Adipocyte (in vitro differentiated cells): ENCODE results near the gene TMEM50B.

ENCODE experiments used
- DNase-seq: peaks from one replicate; pipeline ENCODE4 v3.0.0-alpha.2; 2015; ENCODE audit warnings: low read depth
- H3K27me3 ChIP-seq: replicated peaks from 2 replicates; pipeline ENCODE4 v1.7.0; 2013; ENCODE audit warnings: mild to moderate bottlenecking, low read length, moderate library complexity; ENCODE audit not compliant: control insufficient read depth, insufficient read depth
- H3K36me3 ChIP-seq: 2 replicates; pipeline ENCODE4 v1.7.0; 2013; ENCODE audit warnings: low read length, mild to moderate bottlenecking, moderate library complexity; ENCODE audit not compliant: control insufficient read depth, insufficient read depth, severe bottlenecking
- H3K4me1 ChIP-seq: 2 replicates; pipeline ENCODE4 v1.7.0; 2013; ENCODE audit warnings: mild to moderate bottlenecking, low read length, moderate library complexity; ENCODE audit not compliant: control insufficient read depth, insufficient read depth
- H3K4me3 ChIP-seq: 2 replicates; pipeline ENCODE4 v1.7.0; 2013; ENCODE audit warnings: mild to moderate bottlenecking, low read length, moderate library complexity
- H3K9ac ChIP-seq: 2 replicates; pipeline ENCODE4 v1.7.0; 2013; ENCODE audit warnings: mild to moderate bottlenecking, low read length, moderate library complexity
- H3K9me3 ChIP-seq: 2 replicates; pipeline ENCODE4 v1.7.0; 2013; ENCODE audit warnings: mild to moderate bottlenecking, low read length, moderate library complexity; ENCODE audit not compliant: control insufficient read depth

The TMEM50B gene

GRCh38 chr21:33495743-33496142 is 16.0 kb upstream of the TMEM50B start:
- Histone ChIP-seq H3K36me3 (no peaks in the 10 kb centered on the region), H3K4me3 (no peak overlapping the region), H3K4me1 (peaks cover 11% of the 10 kb centered on the region), H3K9me3 (no peaks in the 10 kb centered on the region), H3K9ac (no peak overlapping the region), H3K27me3 (peaks cover 10% of the 10 kb centered on the region)
- DNase-seq: no peak

DNA sequence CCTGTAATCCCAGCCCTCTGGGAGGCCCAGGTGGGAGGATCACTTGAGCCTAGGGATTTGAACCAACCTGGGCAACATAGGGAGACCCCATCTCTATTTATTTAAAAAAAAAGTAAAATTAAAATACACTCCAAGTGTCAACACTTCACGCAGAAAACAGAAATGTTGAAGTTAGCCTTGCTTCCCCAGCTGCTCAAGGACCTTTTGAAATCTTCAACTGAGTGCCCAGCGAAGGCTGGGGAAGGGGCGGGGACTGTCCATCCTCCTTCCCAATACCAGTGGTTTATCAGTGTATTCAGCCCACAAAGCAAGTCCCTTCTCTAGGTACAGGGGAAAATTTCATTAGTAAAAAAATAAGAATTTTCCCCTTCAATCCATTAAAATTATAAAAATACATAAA is 14.0 kb upstream of the TMEM50B start:
- Histone ChIP-seq H3K4me3 (no peak overlapping the region), H3K9ac (no peak overlapping the region), H3K9me3 (no peaks in the 10 kb centered on the region), H3K4me1 (peaks cover 9% of the 10 kb centered on the region), H3K27me3 (peaks cover 10% of the 10 kb centered on the region), H3K36me3 (no peaks in the 10 kb centered on the region)
- DNase-seq: no peak

GRCh38 chr21:33492571-33492970 is 12.8 kb upstream of the TMEM50B start:
- H3K4me1 ChIP-seq: peaks cover 9% of the 10 kb centered on the region
- no peaks in the 10 kb centered on the region for H3K36me3 ChIP-seq
- DNase-seq: peak; percentile 65
- peaks cover 10% of the 10 kb centered on the region for H3K27me3 ChIP-seq
- H3K4me3 ChIP-seq: no peak overlapping the region
- H3K9me3 ChIP-seq: no peaks in the 10 kb centered on the region
- H3K9ac ChIP-seq: no peak overlapping the region

GRCh38 chr21:33491373-33492102 is 11.8 kb upstream of the TMEM50B start, which contains the start of gene DNAJC28:
Gene DNAJC28, minus strand, starts transcription at chr21:33491716. Its CDS starts 2,323 bp downstream, at chr21:33489393.
- peak; percentile 98 for DNase-seq
- Histone ChIP-seq H3K27me3 (peaks cover 10% of the 10 kb centered on the region), H3K4me3 (peak within 1 kb of the TSS; percentile 91), H3K4me1 (peaks cover 9% of the 10 kb centered on the region), H3K9ac (peak within 1 kb of the TSS; percentile 86), H3K9me3 (no peaks in the 10 kb centered on the region), H3K36me3 (no peaks in the 10 kb centered on the region)

DNA sequence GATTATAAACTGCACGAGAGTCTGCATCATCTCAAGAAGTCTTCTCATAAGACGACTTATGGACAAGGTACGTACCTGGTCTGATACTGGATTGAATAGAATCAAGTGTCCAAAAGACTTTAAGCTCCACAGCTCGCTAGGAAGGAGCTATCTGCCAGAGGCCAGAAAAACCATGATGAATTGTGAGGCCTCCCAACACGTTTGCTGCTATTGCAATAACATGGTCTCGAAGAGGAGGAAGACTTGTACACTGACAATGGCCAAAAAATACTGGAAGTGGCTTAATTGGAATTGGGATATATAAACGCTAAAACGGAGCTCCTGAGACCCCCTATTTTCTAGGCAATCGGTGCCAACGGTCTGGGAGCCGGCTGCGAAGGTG is 11.2 kb upstream of the TMEM50B start:
- H3K9me3 ChIP-seq: no peaks in the 10 kb centered on the region
- H3K36me3 ChIP-seq: no peaks in the 10 kb centered on the region
- no peak for DNase-seq

DNA sequence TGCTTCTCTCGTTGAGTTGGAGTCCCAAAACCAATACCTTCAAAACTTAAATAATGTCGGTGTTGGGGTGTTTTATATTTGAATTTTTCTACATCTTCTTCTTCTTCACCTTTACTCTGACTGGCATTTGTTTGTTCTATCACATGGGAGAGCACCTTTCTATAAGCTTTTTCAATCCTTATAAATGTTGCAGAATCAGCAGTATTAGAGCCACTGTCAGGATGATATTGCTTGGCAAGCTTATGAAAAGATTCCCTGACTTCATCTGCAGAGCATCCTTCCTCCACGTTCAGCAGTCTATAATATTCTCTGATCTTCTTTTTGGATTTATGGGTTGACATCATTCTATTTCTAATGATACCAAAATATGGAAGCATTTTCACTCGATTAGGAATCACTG is 9.2 kb upstream of the TMEM50B start:
- peaks cover 9% of the 10 kb centered on the region for H3K4me1 ChIP-seq
- H3K9me3 ChIP-seq: no peaks in the 10 kb centered on the region
- no peaks in the 10 kb centered on the region for H3K36me3 ChIP-seq
- no peak for DNase-seq
- no peak overlapping the region for H3K9ac ChIP-seq
- H3K27me3 ChIP-seq: no peaks in the 10 kb centered on the region
- H3K4me3 ChIP-seq: no peak overlapping the region

More for the DNA sequence above, 11.2 kb upstream of the TMEM50B start:
- Histone ChIP-seq H3K4me3 (peak overlapping the region; percentile 91), H3K9ac (peak overlapping the region; percentile 86), H3K27me3 (peaks cover 10% of the 10 kb centered on the region), H3K4me1 (peaks cover 9% of the 10 kb centered on the region)

- Histone ChIP-seq H3K27me3 (no peaks in the 10 kb centered on the region), H3K9me3 (no peaks in the 10 kb centered on the region), H3K4me3 (no peak overlapping the region), H3K4me1 (peaks cover 9% of the 10 kb centered on the region), H3K36me3 (no peaks in the 10 kb centered on the region), H3K9ac (no peak overlapping the region)
- no peak for DNase-seq
These were observed 8.2 kb upstream of the TMEM50B start for GRCh38 chr21:33487996-33488395.

DNA sequence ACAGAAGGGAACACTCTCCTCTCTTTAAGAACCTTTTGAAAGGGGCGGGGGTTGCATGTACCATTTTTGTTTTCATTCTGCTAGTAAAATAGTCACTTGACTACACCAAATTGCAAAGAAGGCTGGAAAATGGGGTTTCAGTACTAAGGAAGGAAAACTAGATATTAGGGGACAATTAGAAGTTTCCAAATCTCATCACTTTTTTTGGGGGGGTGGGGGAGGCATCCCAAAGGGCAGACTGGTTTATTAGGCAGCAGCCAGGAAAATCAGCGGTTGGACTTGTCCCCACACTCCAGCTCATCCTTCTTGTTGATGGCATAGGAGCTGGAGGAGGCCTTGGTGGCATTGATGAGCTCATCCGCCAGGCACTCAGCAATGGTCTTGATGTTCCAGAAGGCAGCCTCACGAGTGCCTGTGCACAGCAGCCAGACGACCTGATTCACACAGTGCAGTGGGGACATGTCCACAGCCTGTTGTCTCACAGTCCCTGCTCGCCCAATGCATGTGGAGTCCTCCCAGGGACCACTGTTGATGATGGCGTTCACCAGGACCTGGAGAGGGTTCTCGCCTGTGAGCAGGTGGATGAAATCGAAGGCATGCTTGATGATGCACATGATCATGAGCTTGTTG is 1.7 kb upstream of the TMEM50B start:
- Histone ChIP-seq H3K9me3 (no peaks in the 10 kb centered on the region), H3K36me3 (no peaks in the 10 kb centered on the region), H3K4me3 (no peak overlapping the region), H3K27me3 (no peaks in the 10 kb centered on the region), H3K4me1 (peaks cover 10% of the 10 kb centered on the region), H3K9ac (no peak overlapping the region)
- DNase-seq: no peak

GRCh38 chr21:33480481-33481103 is 818 bp upstream of the TMEM50B start:
- H3K36me3 ChIP-seq: no peaks in the 10 kb centered on the region
- H3K9me3 ChIP-seq: no peaks in the 10 kb centered on the region
- peak overlapping the region; percentile 99 for H3K4me3 ChIP-seq
- peaks cover 10% of the 10 kb centered on the region for H3K4me1 ChIP-seq
- no peak for DNase-seq
- H3K27me3 ChIP-seq: no peaks in the 10 kb centered on the region
- peak overlapping the region; percentile 99 for H3K9ac ChIP-seq

GRCh38 chr21:33478935-33479678 is 667 bp downstream of the TMEM50B start:
- Histone ChIP-seq H3K4me3 (peak overlapping the region; percentile 90), H3K27me3 (no peaks in the 10 kb centered on the region), H3K9me3 (no peaks in the 10 kb centered on the region), H3K9ac (peak overlapping the region; percentile 90), H3K36me3 (no peaks in the 10 kb centered on the region), H3K4me1 (peaks cover 10% of the 10 kb centered on the region)
- DNase-seq: peak; percentile 76

- H3K9me3 ChIP-seq: no peaks in the 10 kb centered on the region
- H3K4me1 ChIP-seq: peaks cover 10% of the 10 kb centered on the region
- H3K9ac ChIP-seq: peak overlapping the region; percentile 90
- no peaks in the 10 kb centered on the region for H3K27me3 ChIP-seq
- peak overlapping the region; percentile 90 for H3K4me3 ChIP-seq
- H3K36me3 ChIP-seq: no peaks in the 10 kb centered on the region
- DNase-seq: no peak
These were observed 1.6 kb downstream of the TMEM50B start for GRCh38 chr21:33478182-33478581.
